Activated T-cell treated with anti-CD3 and anti-CD28 coated beads, Interleukin-2, amount 50 U/mL, for 4 hours (primary cell): Measurements from ENCODE around the gene TRPV5. TPM values are rescaled to one million over a fixed set of nuclear protein-coding genes. Genes with fewer than 3 reads are reported as not detected.
"Not testable (repeated sequence)": the region's sequence is repeated elsewhere in the genome, so short reads cannot be mapped to it uniquely, and the experiment has no call there.

Experiments
- ATAC-seq, 2 donors: fragments of 200-7000 bp; cut with Tn5 transposase; one replicate each; pipeline ENCODE4 v1.10.0; 2021
- DNase-seq: peaks from one replicate; pipeline ENCODE4 v3.0.0-alpha.2; 2020
- H3K27me3 Mint-ChIP-seq: one replicate; pipeline ENCODE4 v1.8.0; 2021; ENCODE audit warnings: low read depth, mixed read lengths
- H3K36me3 Mint-ChIP-seq: one replicate; pipeline ENCODE4 v1.8.0; 2022; ENCODE audit warnings: mixed read lengths; ENCODE audit not compliant: insufficient read depth
- H3K4me1 Mint-ChIP-seq: one replicate; pipeline ENCODE4 v1.8.0; 2021; ENCODE audit warnings: low read depth, mixed read lengths
- H3K4me3 Mint-ChIP-seq: one replicate; pipeline ENCODE4 v1.8.0; 2021; ENCODE audit warnings: mild to moderate bottlenecking, moderate library complexity, mixed read lengths
- H3K9me3 Mint-ChIP-seq: one replicate; pipeline ENCODE4 v1.8.0; 2021; ENCODE audit warnings: mixed read lengths
- total RNA-seq, 3 donors: library from RNA; stranded (reverse); gene quantifications; one replicate each; pipeline ENCODE4 v1.2.1, GENCODE V29; 2021

Gene TRPV5
- not detected for total RNA-seq

- no peaks in the 10 kb centered on the region for H3K4me1 Mint-ChIP-seq
- H3K9me3 Mint-ChIP-seq: no peaks in the 10 kb centered on the region
- H3K4me3 Mint-ChIP-seq: no peak within 1 kb of the TSS
- no peak for ATAC-seq
- H3K36me3 Mint-ChIP-seq: no peaks in the 10 kb centered on the region
- DNase-seq: no peak
- peaks cover 4% of the 10 kb centered on the region for H3K27me3 Mint-ChIP-seq
Observed at GRCh38 chr7:142933624-142934023, at the start of gene TRPV5. Gene TRPV5, minus strand, starts transcription at chr7:142933746. Its CDS starts 287 bp downstream, at chr7:142933459.

- H3K4me3 Mint-ChIP-seq, DNase-seq, H3K4me1 Mint-ChIP-seq, H3K36me3 Mint-ChIP-seq, H3K9me3 Mint-ChIP-seq, ATAC-seq: not testable (repeated sequence)
- peaks cover 15% of the 10 kb centered on the region for H3K27me3 Mint-ChIP-seq
Observed at GRCh38 chr7:142978402-142978801, 44.9 kb upstream of the TRPV5 start.

DNA sequence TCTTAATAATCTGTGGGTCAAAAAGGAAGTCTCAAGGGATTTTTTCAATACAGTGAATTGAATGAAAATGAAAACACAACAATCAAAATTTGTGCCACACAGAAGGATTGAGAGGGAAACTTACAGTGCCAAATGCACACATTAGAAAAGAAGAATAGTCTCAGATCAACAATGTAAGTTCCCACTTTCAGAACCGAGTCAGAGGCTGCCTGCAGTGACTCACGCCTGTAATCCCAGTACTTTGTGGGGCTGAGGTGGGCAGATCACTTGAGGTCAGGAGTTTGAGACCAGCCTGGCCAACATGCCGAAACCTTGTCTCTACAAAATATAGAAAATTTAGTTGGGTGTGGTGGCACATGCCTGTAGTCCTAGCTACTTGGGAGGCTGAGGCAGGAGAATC is 41.1 kb upstream of the TRPV5 start:
- no peak for ATAC-seq
- Mint-ChIP-seq H3K4me3 (no peak overlapping the region), H3K9me3 (peaks cover 5% of the 10 kb centered on the region), H3K4me1 (no peaks in the 10 kb centered on the region), H3K36me3 (no peaks in the 10 kb centered on the region), H3K27me3 (peaks cover 19% of the 10 kb centered on the region)
- no peak for DNase-seq

DNA sequence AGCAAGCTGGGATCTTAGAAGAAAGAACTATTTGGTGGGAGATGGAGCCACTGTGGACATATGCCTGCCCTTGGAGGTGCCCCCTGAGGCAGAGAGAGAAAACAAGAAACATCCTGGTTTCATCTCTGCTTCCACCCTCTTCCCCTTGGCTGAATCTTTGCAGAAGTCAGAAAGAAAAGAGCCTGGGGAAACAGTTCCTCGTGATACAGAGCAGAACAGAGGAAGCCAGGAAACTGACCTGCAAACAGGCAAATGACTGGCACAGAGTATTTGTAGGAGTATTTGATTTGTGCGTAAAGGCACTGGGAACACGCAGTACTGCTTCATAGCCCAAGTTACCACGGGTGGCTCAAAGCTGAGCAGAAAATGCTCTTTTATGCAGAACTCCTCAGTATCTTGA is 35.6 kb upstream of the TRPV5 start:
- DNase-seq (no peak), ATAC-seq (no peak)
- Mint-ChIP-seq H3K36me3 (no peaks in the 10 kb centered on the region), H3K27me3 (peaks cover 51% of the 10 kb centered on the region), H3K4me1 (no peaks in the 10 kb centered on the region), H3K9me3 (no peaks in the 10 kb centered on the region), H3K4me3 (no peak overlapping the region)

GRCh38 chr7:142968229-142968628 is 34.7 kb upstream of the TRPV5 start:
- H3K9me3 Mint-ChIP-seq: no peaks in the 10 kb centered on the region

DNA sequence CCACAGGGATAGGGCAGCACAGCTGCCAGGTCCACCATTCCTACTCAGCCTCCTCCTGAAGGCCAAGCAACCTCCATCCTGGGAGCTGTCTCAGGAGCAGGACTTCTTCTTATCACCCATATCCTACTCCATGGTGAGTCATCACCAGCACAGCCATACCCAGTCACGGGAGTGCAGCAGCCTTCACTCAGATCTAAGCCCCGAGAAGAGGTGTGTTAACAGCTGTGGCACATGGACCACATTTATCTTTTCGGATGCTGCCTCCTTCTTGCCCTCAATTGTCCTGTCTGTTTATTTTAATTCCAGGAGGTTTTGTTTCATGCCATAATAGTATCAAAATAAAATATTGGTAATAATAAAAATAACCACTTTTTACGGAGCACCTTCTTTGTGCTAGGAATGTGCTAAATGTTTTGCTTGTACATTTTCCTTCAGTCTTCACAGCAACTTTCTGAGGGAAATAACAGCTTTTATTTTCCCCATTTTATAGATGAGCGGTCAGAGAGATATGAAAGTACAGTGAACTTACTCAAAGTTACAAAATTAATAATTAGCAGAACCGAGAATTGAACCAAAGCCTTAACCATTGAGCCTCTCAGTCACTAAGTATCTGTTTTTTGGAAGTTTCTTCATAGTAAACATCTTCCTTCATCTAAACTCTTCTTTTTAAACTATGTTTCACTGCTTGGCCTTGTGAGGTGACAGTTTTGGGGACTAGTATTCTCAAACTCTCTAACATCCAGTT is 31.1 kb upstream of the TRPV5 start:
- H3K9me3 Mint-ChIP-seq: no peaks in the 10 kb centered on the region
- H3K36me3 Mint-ChIP-seq: no peaks in the 10 kb centered on the region
- DNase-seq (no peak), ATAC-seq (no peak)
- no peak overlapping the region for H3K4me3 Mint-ChIP-seq
- H3K4me1 Mint-ChIP-seq: no peaks in the 10 kb centered on the region
- peaks cover 59% of the 10 kb centered on the region for H3K27me3 Mint-ChIP-seq

More at GRCh38 chr7:142968229-142968628, 34.7 kb upstream of the TRPV5 start:
- Mint-ChIP-seq H3K36me3 (no peaks in the 10 kb centered on the region), H3K27me3 (peaks cover 58% of the 10 kb centered on the region), H3K4me1 (no peaks in the 10 kb centered on the region), H3K4me3 (no peak overlapping the region)
- ATAC-seq (no peak), DNase-seq (no peak)

GRCh38 chr7:142963993-142964392 is 30.4 kb upstream of the TRPV5 start:
- no peaks in the 10 kb centered on the region for H3K4me1 Mint-ChIP-seq
- H3K4me3 Mint-ChIP-seq: no peak overlapping the region
- DNase-seq (no peak), ATAC-seq (no peak)
- H3K36me3 Mint-ChIP-seq: no peaks in the 10 kb centered on the region
- H3K9me3 Mint-ChIP-seq: no peaks in the 10 kb centered on the region
- peaks cover 59% of the 10 kb centered on the region for H3K27me3 Mint-ChIP-seq

DNA sequence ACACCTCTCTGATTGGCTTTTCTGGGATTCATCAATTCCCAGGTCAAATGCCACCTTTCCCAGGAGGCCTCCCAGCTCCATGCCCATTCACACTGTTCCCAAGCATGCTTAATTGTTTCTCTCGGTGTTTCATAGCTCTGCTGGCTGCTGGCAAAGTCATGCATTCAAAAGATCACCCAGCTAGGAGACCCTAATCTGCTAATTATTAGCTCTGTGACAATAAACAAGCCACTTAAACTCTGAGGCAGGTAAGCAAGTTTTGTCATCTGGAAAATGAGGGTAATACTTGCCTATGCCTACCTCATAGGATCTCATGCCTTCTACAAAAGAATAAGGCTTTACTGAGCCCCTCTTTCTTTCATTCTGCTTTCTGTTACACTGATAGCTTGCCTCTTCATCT is 29.4 kb upstream of the TRPV5 start:
- ATAC-seq: no peak
- H3K27me3 Mint-ChIP-seq: peaks cover 56% of the 10 kb centered on the region
- H3K9me3 Mint-ChIP-seq: no peaks in the 10 kb centered on the region
- H3K4me1 Mint-ChIP-seq: no peaks in the 10 kb centered on the region
- DNase-seq: no peak
- H3K4me3 Mint-ChIP-seq: no peak overlapping the region
- H3K36me3 Mint-ChIP-seq: no peaks in the 10 kb centered on the region

GRCh38 chr7:142961973-142962926 is 28.7 kb upstream of the TRPV5 start, which contains the start of gene KEL:
Gene KEL, minus strand, starts transcription at chr7:142962363. Its CDS starts 157 bp downstream, at chr7:142962206.
- Mint-ChIP-seq H3K9me3 (no peaks in the 10 kb centered on the region), H3K4me3 (no peak within 1 kb of the TSS), H3K4me1 (no peaks in the 10 kb centered on the region), H3K27me3 (peaks cover 51% of the 10 kb centered on the region), H3K36me3 (no peaks in the 10 kb centered on the region)
- ATAC-seq (no peak), DNase-seq (no peak)

- DNase-seq (no peak), ATAC-seq (no peak)
- no peak overlapping the region for H3K4me3 Mint-ChIP-seq
- peaks cover 2% of the 10 kb centered on the region for H3K9me3 Mint-ChIP-seq
- no peaks in the 10 kb centered on the region for H3K36me3 Mint-ChIP-seq
- H3K27me3 Mint-ChIP-seq: peaks cover 47% of the 10 kb centered on the region
- no peaks in the 10 kb centered on the region for H3K4me1 Mint-ChIP-seq
Observed at GRCh38 chr7:142961595-142961972, 28.0 kb upstream of the TRPV5 start.

- DNase-seq (no peak), ATAC-seq (no peak)
- Mint-ChIP-seq H3K4me1 (no peaks in the 10 kb centered on the region), H3K9me3 (peaks cover 7% of the 10 kb centered on the region), H3K27me3 (peaks cover 47% of the 10 kb centered on the region), H3K4me3 (no peak overlapping the region), H3K36me3 (no peaks in the 10 kb centered on the region)
Observed at GRCh38 chr7:142960955-142961512, 27.5 kb upstream of the TRPV5 start.

DNA sequence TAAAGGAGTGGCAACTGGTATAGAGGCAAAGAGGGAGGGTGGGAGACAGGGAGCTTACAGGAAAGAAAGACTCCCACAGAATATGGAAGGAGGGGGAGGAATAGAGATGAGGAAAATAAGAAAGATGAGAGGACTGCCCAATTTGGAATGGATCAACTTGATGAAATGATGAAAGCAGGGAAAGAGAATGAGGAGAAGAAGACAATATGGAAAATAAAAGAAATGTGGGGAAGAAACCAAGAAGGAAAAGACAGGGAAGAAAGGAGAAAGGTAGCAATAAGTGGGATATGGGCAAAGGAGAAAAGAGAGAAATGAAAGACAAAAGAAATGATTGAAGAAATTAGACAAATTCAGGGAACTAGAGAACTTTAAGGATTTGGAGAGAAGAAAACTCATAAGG is 25.7 kb upstream of the TRPV5 start:
- ATAC-seq (no peak), DNase-seq (no peak)
- H3K4me3 Mint-ChIP-seq: no peak overlapping the region
- H3K4me1 Mint-ChIP-seq: no peaks in the 10 kb centered on the region
- H3K36me3 Mint-ChIP-seq: no peaks in the 10 kb centered on the region
- H3K9me3 Mint-ChIP-seq: peaks cover 19% of the 10 kb centered on the region
- peaks cover 38% of the 10 kb centered on the region for H3K27me3 Mint-ChIP-seq

DNA sequence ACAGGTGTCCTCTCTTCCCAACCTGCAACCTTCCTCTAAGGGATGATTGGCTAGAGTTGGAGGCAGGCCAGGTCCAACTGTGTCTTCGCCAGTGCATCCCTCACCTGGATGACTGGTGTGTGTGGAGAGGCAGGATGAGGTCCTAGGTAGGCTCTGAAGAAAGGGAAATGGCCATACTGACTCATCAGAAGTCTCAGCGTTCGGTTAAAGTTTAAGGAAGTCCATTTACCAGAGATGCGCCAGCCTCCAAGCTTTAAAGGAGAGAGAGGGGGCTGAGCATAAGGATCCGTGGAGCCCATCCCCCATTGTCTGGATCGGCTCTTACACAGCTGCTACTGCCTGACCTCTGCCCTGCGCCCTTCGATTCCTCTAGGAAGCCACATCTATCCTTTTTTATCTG is 24.2 kb upstream of the TRPV5 start:
- ATAC-seq (no peak), DNase-seq (no peak)
- Mint-ChIP-seq H3K36me3 (no peaks in the 10 kb centered on the region), H3K4me3 (no peak overlapping the region), H3K27me3 (peaks cover 36% of the 10 kb centered on the region), H3K4me1 (no peaks in the 10 kb centered on the region), H3K9me3 (peaks cover 29% of the 10 kb centered on the region)

- no peaks in the 10 kb centered on the region for H3K36me3 Mint-ChIP-seq
- H3K4me3 Mint-ChIP-seq: no peak overlapping the region
- H3K4me1 Mint-ChIP-seq: no peaks in the 10 kb centered on the region
- ATAC-seq: no peak
- peaks cover 29% of the 10 kb centered on the region for H3K9me3 Mint-ChIP-seq
- DNase-seq: no peak
- H3K27me3 Mint-ChIP-seq: peaks cover 36% of the 10 kb centered on the region
Observed at GRCh38 chr7:142956951-142957623, 23.5 kb upstream of the TRPV5 start.
